Psoas muscle (tissue), 8 donors: ENCODE data around the gene RPL37A. TPM values are rescaled to one million over a fixed set of nuclear protein-coding genes. Genes with fewer than 3 reads are reported as not detected.

Source experiments
- ATAC-seq, 4 donors: fragments of 200-7000 bp; cut with Tn5 transposase; one replicate each; pipeline ENCODE4 v1.9.1; 2020; ENCODE audit warnings: moderate library complexity in 3 of 4, mild to moderate bottlenecking in 2 of 4
- DNase-seq, 2 donors: peaks; one replicate each; pipeline ENCODE4 v3.0.0-alpha.2; 2020
- H3K27ac ChIP-seq: fragments of 200-600 bp; one replicate; pipeline ENCODE4 v1.8.0; 2022
- H3K27me3 ChIP-seq, 3 donors: fragments of 200-600 bp in 1 of 3; one replicate each; pipeline versions ENCODE4 v1.6.1 to v1.8.0; 2013 to 2022; ENCODE audit warnings: low read length in 2 of 3, mild to moderate bottlenecking in 2 of 3, moderate library complexity in 1 of 3; ENCODE audit not compliant: insufficient read depth in 3 of 3
- H3K36me3 ChIP-seq, 2 donors: fragments of 200-600 bp in 1 of 2; one replicate each; pipeline versions ENCODE4 v1.6.1 to v1.8.0; 2013 to 2022; ENCODE audit warnings: low read depth in 1 of 2, mild to moderate bottlenecking in 1 of 2, moderate library complexity in 1 of 2; ENCODE audit not compliant: insufficient read depth in 1 of 2
- H3K4me1 ChIP-seq: fragments of 200-600 bp; one replicate; pipeline ENCODE4 v1.8.0; 2022
- H3K4me3 ChIP-seq: fragments of 200-600 bp; one replicate; pipeline ENCODE4 v1.8.0; 2022; ENCODE audit warnings: mild to moderate bottlenecking
- H3K9me3 ChIP-seq: fragments of 200-600 bp; one replicate; pipeline ENCODE4 v1.8.0; 2022
- CTCF ChIP-seq: fragments of 200-600 bp; IDR thresholded peaks from one replicate; pipeline ENCODE4 v1.8.0; 2022; ENCODE audit warnings: antibody characterized with exemption
- WGBS, 3 donors: extraction: QIAGEN DNeasy Blood & Tissue Kit; methylation state at CpG; one replicate each; pipeline versions ENCODE4 v1.1.6 to v1.1.7; 2013; 5-methylcytosine and 5-hydroxymethylcytosine counted together
- intact Hi-C, 2 donors: fragments of 100-400 bp; cut with DNase I; formaldehyde crosslinking; loops; one replicate each; pipeline versions ENCODE4 v1.11.0 to v1.14.2; 2022
- polyA plus RNA-seq, 3 donors: library from polyadenylated mRNA; stranded (reverse); fragments of 200-250 nt; gene quantifications; one replicate each; pipeline ENCODE4 v1.2.3, GENCODE V29; 2013
- total RNA-seq, 4 donors: library from RNA; stranded (reverse); fragmentation: NEBNext Ultra II Directional in 2 of 4; extraction: Animal tissue kit (Norgen Biotek cat#: 25700) in 2 of 4; gene quantifications; one replicate each; pipeline versions ENCODE4 v1.2.1 to v1.2.4, GENCODE V29; 2021 to 2023
- donor health status: healthy with polysubstance abuse.
- donor health status: DM: no; HTN: no; CAD: no; lungs with moderate emphysema.
- donor health status: Bipolar disorder and iron deficiency.
- donor health status: healthy.
- donor health status: DM: yes; HTN: yes; CAD: no.
- donor health status: DM: no; HTN: no; CAD: no.
- donor health status: DM: no; HTN: no; CAD: no.
- donor health status: DM: yes; HTN: yes; CAD: no.

RPL37A gene
- total and polyA plus RNA-seq, 7 donors, result 2,701 to 6,936 (median 3,343) TPM

GRCh38 chr2:216478151-216478550 lies 20.5 kb upstream of the RPL37A start:
- ATAC-seq (no peak), DNase-seq (no peak)
- no peak for TF ChIP-seq CTCF
- 70 to 74% (median 70%) methylated on average over 3 of the region's 3 CpGs for WGBS, 3 donors
- intact Hi-C loops, result no loop called here
- Histone ChIP-seq H3K27me3 (no peaks in the 10 kb centered on the region), H3K36me3 (peaks cover 0 to 93% of the 10 kb centered on the region in 2 donors), H3K4me3 (no peak overlapping the region), H3K9me3 (no peaks in the 10 kb centered on the region), H3K27ac (no peak overlapping the region), H3K4me1 (no peaks in the 10 kb centered on the region)

- Histone ChIP-seq H3K4me3 (no peak overlapping the region), H3K9me3 (no peaks in the 10 kb centered on the region), H3K27me3 (no peaks in the 10 kb centered on the region), H3K4me1 (no peaks in the 10 kb centered on the region), H3K27ac (no peak overlapping the region), H3K36me3 (peaks cover 0 to 93% of the 10 kb centered on the region in 2 donors)
- no peak for TF ChIP-seq CTCF
- no peak for DNase-seq
- no peak for ATAC-seq
- WGBS, 3 donors, result 86 to 93% (median 88%) methylated on average over 1 of the region's 1 CpG
- intact Hi-C loops, result no loop called here
These were observed 19.9 kb upstream of the RPL37A start for GRCh38 chr2:216478791-216479190.

GRCh38 chr2:216480221-216480620 lies 18.4 kb upstream of the RPL37A start:
- Histone ChIP-seq H3K9me3 (no peaks in the 10 kb centered on the region), H3K36me3 (peaks cover 0 to 84% of the 10 kb centered on the region in 2 donors), H3K27me3 (no peaks in the 10 kb centered on the region), H3K4me3 (no peak overlapping the region), H3K4me1 (no peaks in the 10 kb centered on the region), H3K27ac (no peak overlapping the region)
- no peak for TF ChIP-seq CTCF
- intact Hi-C loops, result no loop called here
- ATAC-seq (no peak), DNase-seq (no peak)
- 72 to 85% (median 77%) methylated on average over 3 of the region's 3 CpGs for WGBS, 3 donors

- no peak for TF ChIP-seq CTCF
- Histone ChIP-seq H3K4me3 (no peak overlapping the region), H3K9me3 (no peaks in the 10 kb centered on the region), H3K36me3 (peaks cover 0 to 61% of the 10 kb centered on the region in 2 donors), H3K27me3 (no peaks in the 10 kb centered on the region), H3K4me1 (no peaks in the 10 kb centered on the region), H3K27ac (no peak overlapping the region)
- whole genome bisulfite sequencing, 3 donors, result 75 to 82% (median 79%) methylated on average over 2 of the region's 2 CpGs
- ATAC-seq, result no peak
- intact Hi-C loops, result no loop called here
- DNase-seq, result no peak
These were observed 16.0 kb upstream of the RPL37A start for GRCh38 chr2:216482640-216483039.

- DNase-seq (no peak), ATAC-seq (no peak)
- Histone ChIP-seq H3K27ac (no peak overlapping the region), H3K4me1 (no peaks in the 10 kb centered on the region), H3K4me3 (no peak overlapping the region), H3K27me3 (no peaks in the 10 kb centered on the region), H3K36me3 (peaks cover 0 to 35% of the 10 kb centered on the region in 2 donors), H3K9me3 (no peaks in the 10 kb centered on the region)
- intact Hi-C loops, result no loop called here
- 86 to 91% (median 86%) methylated on average over 3 of the region's 3 CpGs for WGBS, 3 donors
- TF ChIP-seq CTCF, result no peak
These were observed 13.4 kb upstream of the RPL37A start for GRCh38 chr2:216485237-216485636.
